HG03457 (cell line): ENCODE measurements around the gene NLRP10.

Source experiments
- ATAC-seq: cut with Tn5 transposase; IDR thresholded peaks from one replicate; pipeline ENCODE4 v1.9.1; 2021; ENCODE audit warnings: moderate number of reproducible peaks; ENCODE audit not compliant: unreplicated experiment

Gene NLRP10

GRCh38 chr11:7974668-7975067 is 9.4 kb upstream of the NLRP10 start:
- ATAC-seq, result no peak

GRCh38 chr11:7973011-7973410 is 7.8 kb upstream of the NLRP10 start:
- no peak for ATAC-seq

GRCh38 chr11:7971846-7972245 is 6.6 kb upstream of the NLRP10 start:
- no peak for ATAC-seq

- ATAC-seq, result no peak
Observed at GRCh38 chr11:7969756-7970646, 4.8 kb upstream of the NLRP10 start.

- ATAC-seq, result no peak
Observed at GRCh38 chr11:7968686-7969085, 3.4 kb upstream of the NLRP10 start.

- no peak for ATAC-seq
Observed at GRCh38 chr11:7967826-7968225, 2.6 kb upstream of the NLRP10 start.

- no peak for ATAC-seq
Observed at GRCh38 chr11:7967097-7967496, 1.9 kb upstream of the NLRP10 start.

- ATAC-seq, result no peak
Observed at GRCh38 chr11:7964873-7965272, 374 bp downstream of the NLRP10 start.

- ATAC-seq, result no peak
Observed at GRCh38 chr11:7964261-7964660, 986 bp downstream of the NLRP10 start.

- no peak for ATAC-seq
Observed at GRCh38 chr11:7955191-7955590, 10.1 kb downstream of the NLRP10 start.

GRCh38 chr11:7949934-7950333 is 15.3 kb downstream of the NLRP10 start:
- no peak for ATAC-seq

- no peak for ATAC-seq
Observed at GRCh38 chr11:7944123-7944522, 21.1 kb downstream of the NLRP10 start.

GRCh38 chr11:7941608-7942007 is 23.6 kb downstream of the NLRP10 start, which contains the start of gene OR10A3:
TSS of gene OR10A3 (minus strand) at chr11:7941708. CDS start at chr11:7939520, 2,188 bp downstream.
- ATAC-seq, result no peak

GRCh38 chr11:7941146-7941545 is 24.1 kb downstream of the NLRP10 start:
- ATAC-seq, result no peak

- no peak for ATAC-seq
Observed at GRCh38 chr11:7936615-7937014, 28.6 kb downstream of the NLRP10 start.

- no peak for ATAC-seq
Observed at GRCh38 chr11:7931168-7931567, 34.1 kb downstream of the NLRP10 start, which contains the start of gene OR10A6. TSS of gene OR10A6 (minus strand) at chr11:7931268. CDS start at chr11:7928662, 2,606 bp downstream.

GRCh38 chr11:7927635-7928034 is 37.6 kb downstream of the NLRP10 start:
- ATAC-seq, result no peak

- ATAC-seq, result no peak
Observed at GRCh38 chr11:7924536-7924935, 40.7 kb downstream of the NLRP10 start.

GRCh38 chr11:7918141-7918540 is 47.1 kb downstream of the NLRP10 start:
- ATAC-seq, result no peak
